Liver (tissue), 9 donors: Measurements from ENCODE around the gene PRTFDC1. TPM values are rescaled to one million over a fixed set of nuclear protein-coding genes. Genes with fewer than 3 reads are reported as not detected.

Experiments used
- DNase-seq: peaks from one replicate; pipeline ENCODE4 v3.0.0-alpha.2; 2017; ENCODE audit warnings: low spot score
- H3K27ac ChIP-seq, 2 donors: one replicate each; pipeline ENCODE4 v1.7.0; 2013; ENCODE audit warnings: inconsistent platforms in 2 of 2, low read length in 2 of 2, control low read depth in 1 of 2, low read depth in 1 of 2, mild to moderate bottlenecking in 1 of 2
- H3K27me3 ChIP-seq, 4 donors: one replicate each; pipeline versions ENCODE4 v1.6.1 to v1.7.0; 2013; ENCODE audit warnings: low read length in 3 of 4, inconsistent platforms in 1 of 4, mild to moderate bottlenecking in 1 of 4, moderate library complexity in 1 of 4; ENCODE audit not compliant: control insufficient read depth in 4 of 4, insufficient read depth in 4 of 4
- H3K36me3 ChIP-seq, 4 donors: one replicate each; pipeline versions ENCODE4 v1.6.1 to v1.7.0; 2013; ENCODE audit warnings: low read length in 3 of 4, mild to moderate bottlenecking in 3 of 4, low read depth in 1 of 4, moderate library complexity in 1 of 4; ENCODE audit not compliant: control insufficient read depth in 4 of 4, insufficient read depth in 3 of 4
- H3K4me1 ChIP-seq, 4 donors: one replicate each; pipeline versions ENCODE4 v1.6.1 to v1.7.0; 2013; ENCODE audit warnings: low read length in 3 of 4, mild to moderate bottlenecking in 3 of 4, moderate library complexity in 1 of 4; ENCODE audit not compliant: control insufficient read depth in 4 of 4, insufficient read depth in 4 of 4
- H3K4me3 ChIP-seq, 3 donors: one replicate each; pipeline versions ENCODE4 v1.6.1 to v1.7.0; 2013; ENCODE audit warnings: low read length in 3 of 3, control low read depth in 1 of 3, low read depth in 1 of 3, mild to moderate bottlenecking in 1 of 3
- H3K9ac ChIP-seq, 2 donors: one replicate each; pipeline ENCODE4 v1.7.0; 2013; ENCODE audit warnings: low read length in 2 of 2, mild to moderate bottlenecking in 2 of 2, moderate library complexity in 2 of 2, control low read depth in 1 of 2, low read depth in 1 of 2
- H3K9me3 ChIP-seq, 4 donors: one replicate each; pipeline versions ENCODE4 v1.6.1 to v1.7.0; 2013; ENCODE audit warnings: low read length in 3 of 4; ENCODE audit not compliant: control insufficient read depth in 4 of 4
- EGR1 ChIP-seq, 2 donors: IDR thresholded peaks; 2 replicates each; pipeline ENCODE4 v1.6.1; 2016 to 2018; ENCODE audit warnings: antibody characterized with exemption in 2 of 2, low read depth in 2 of 2
- FOXA1 ChIP-seq: IDR thresholded peaks from 2 replicates; pipeline ENCODE4 v1.6.1; 2016; ENCODE audit warnings: antibody characterized with exemption
- FOXA2 ChIP-seq: IDR thresholded peaks from 2 replicates; pipeline ENCODE4 v1.6.1; 2016; ENCODE audit warnings: antibody characterized with exemption
- GABPA ChIP-seq, 2 donors: IDR thresholded peaks in 1 of 2; conservative IDR thresholded peaks in 1 of 2; 2 replicates each; pipeline ENCODE4 v1.6.1; 2016; ENCODE audit warnings: antibody characterized with exemption in 2 of 2, mild to moderate bottlenecking in 1 of 2, moderate library complexity in 1 of 2
- HNF4A ChIP-seq, 2 donors: conservative IDR thresholded peaks; 2 replicates each; pipeline ENCODE4 v1.6.1; 2016; ENCODE audit warnings: antibody characterized with exemption in 2 of 2, mild to moderate bottlenecking in 2 of 2
- HNF4G ChIP-seq: IDR thresholded peaks from 2 replicates; pipeline ENCODE4 v1.6.1; 2016; ENCODE audit warnings: antibody characterized with exemption
- JUND ChIP-seq, 2 donors: IDR thresholded peaks; 2 replicates each; pipeline ENCODE4 v1.6.1; 2016; ENCODE audit warnings: antibody characterized with exemption in 2 of 2
- MAX ChIP-seq: IDR thresholded peaks from 2 replicates; pipeline ENCODE4 v1.6.1; 2016; ENCODE audit warnings: antibody characterized with exemption
- NR2F2 ChIP-seq: IDR thresholded peaks from 2 replicates; pipeline ENCODE4 v1.6.1; 2016; ENCODE audit warnings: antibody characterized with exemption
- RAD21 ChIP-seq, 2 donors: IDR thresholded peaks; 2 replicates each; pipeline ENCODE4 v1.6.1; 2016; ENCODE audit warnings: antibody characterized with exemption in 2 of 2, mild to moderate bottlenecking in 2 of 2
- RXRA ChIP-seq, 2 donors: IDR thresholded peaks; 2 replicates each; pipeline ENCODE4 v1.6.1; 2017 to 2018; ENCODE audit warnings: antibody characterized with exemption in 2 of 2, mild to moderate bottlenecking in 1 of 2
- SP1 ChIP-seq: IDR thresholded peaks from 2 replicates; pipeline ENCODE4 v1.6.1; 2018; ENCODE audit warnings: antibody characterized with exemption, mild to moderate bottlenecking
- TAF1 ChIP-seq: conservative IDR thresholded peaks from 2 replicates; pipeline ENCODE4 v1.6.1; 2016; ENCODE audit warnings: antibody characterized with exemption, mild to moderate bottlenecking
- YY1 ChIP-seq: IDR thresholded peaks from 2 replicates; pipeline ENCODE4 v1.6.1; 2016; ENCODE audit warnings: antibody characterized with exemption, mild to moderate bottlenecking
- ZBTB33 ChIP-seq: IDR thresholded peaks from 2 replicates; pipeline ENCODE4 v1.6.1; 2016; ENCODE audit warnings: antibody characterized with exemption
- WGBS: extraction: QIAGEN DNeasy Blood & Tissue Kit; methylation state at CpG from one replicate; pipeline ENCODE4 v1.1.7; 2013; 5-methylcytosine and 5-hydroxymethylcytosine counted together
- polyA plus RNA-seq, 2 donors: library from polyadenylated mRNA; stranded (reverse) in 1 of 2; unstranded in 1 of 2; fragments of 200-250 nt in 1 of 2; fragments of >200 nt in 1 of 2; fragmentation: Nextera tagmentation in 1 of 2; extraction: Ambion mirVana in 1 of 2; gene quantifications; one replicate each; pipeline versions ENCODE4 v1.2.1 to v1.2.3, GENCODE V29; 2013 to 2015
- total RNA-seq, 2 donors: library from RNA; depleted of rRNA; stranded (reverse); fragments of >200 nt; gene quantifications; one replicate each; pipeline ENCODE4 v1.2.3, GENCODE V29; 2014
- TF ChIP-seq, protein P1 (sequence below): IDR thresholded peaks from 2 replicates; pipeline ENCODE4 v1.6.1; 2016; ENCODE audit warnings: antibody characterized with exemption
- TF ChIP-seq, protein P2 (sequence below): IDR thresholded peaks from 2 replicates; pipeline ENCODE4 v1.6.1; 2016; ENCODE audit warnings: antibody characterized with exemption, mild to moderate bottlenecking
- TF ChIP-seq, protein P3 (sequence below): fragments of 150-350 bp; IDR thresholded peaks from 2 replicates; pipeline ENCODE4 v1.5.1; 2017; ENCODE audit warnings: improper control_type of control experiment, low read depth, low read length; ENCODE audit not compliant: missing input control
- donor health status: healthy.
- donor health status: healthy.
- donor health status: healthy.
- donor health status: healthy.
- donor health status: healthy.

Gene PRTFDC1
- total and polyA plus RNA-seq, 4 donors, result 0.93 to 3.1 (median 1.9) TPM

GRCh38 chr10:24893127-24893526 lies 59.3 kb downstream of the PRTFDC1 start (continued):
- TF ChIP-seq, protein P1, sequence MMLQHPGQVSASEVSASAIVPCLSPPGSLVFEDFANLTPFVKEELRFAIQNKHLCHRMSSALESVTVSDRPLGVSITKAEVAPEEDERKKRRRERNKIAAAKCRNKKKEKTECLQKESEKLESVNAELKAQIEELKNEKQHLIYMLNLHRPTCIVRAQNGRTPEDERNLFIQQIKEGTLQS, result no peak
- no peak for TF ChIP-seq RXRA (IDR thresholded peaks at IDR 0.05)
- TF ChIP-seq HNF4G, result no peak
- no peak for TF ChIP-seq GABPA (IDR thresholded peaks at IDR 0.05 in 1 of 2, conservative IDR thresholded peaks at IDR 0.05 in 1 of 2)
- TF ChIP-seq HNF4A (conservative IDR thresholded peaks at IDR 0.05), result no peak
- TF ChIP-seq FOXA1, result no peak
- no peak for TF ChIP-seq SP1
- no peak for TF ChIP-seq ZBTB33

- Histone ChIP-seq H3K36me3 (no peaks in the 10 kb centered on the region), H3K27ac (no peak overlapping the region), H3K9ac (no peak overlapping the region), H3K27me3 (no peaks in the 10 kb centered on the region), H3K4me3 (no peak overlapping the region), H3K9me3 (no peaks in the 10 kb centered on the region), H3K4me1 (no peaks in the 10 kb centered on the region)
- DNase-seq, result no peak
- WGBS, result 86% methylated on average over 1 of the region's 1 CpG
- no peak for TF ChIP-seq TAF1
- no peak for TF ChIP-seq GABPA (IDR thresholded peaks at IDR 0.05 in 1 of 2, conservative IDR thresholded peaks at IDR 0.05 in 1 of 2)
- no peak for TF ChIP-seq SP1
- TF ChIP-seq MAX, result no peak
- TF ChIP-seq FOXA1, result no peak
- no peak for TF ChIP-seq RAD21 (IDR thresholded peaks at IDR 0.05)
- TF ChIP-seq, protein P2, sequence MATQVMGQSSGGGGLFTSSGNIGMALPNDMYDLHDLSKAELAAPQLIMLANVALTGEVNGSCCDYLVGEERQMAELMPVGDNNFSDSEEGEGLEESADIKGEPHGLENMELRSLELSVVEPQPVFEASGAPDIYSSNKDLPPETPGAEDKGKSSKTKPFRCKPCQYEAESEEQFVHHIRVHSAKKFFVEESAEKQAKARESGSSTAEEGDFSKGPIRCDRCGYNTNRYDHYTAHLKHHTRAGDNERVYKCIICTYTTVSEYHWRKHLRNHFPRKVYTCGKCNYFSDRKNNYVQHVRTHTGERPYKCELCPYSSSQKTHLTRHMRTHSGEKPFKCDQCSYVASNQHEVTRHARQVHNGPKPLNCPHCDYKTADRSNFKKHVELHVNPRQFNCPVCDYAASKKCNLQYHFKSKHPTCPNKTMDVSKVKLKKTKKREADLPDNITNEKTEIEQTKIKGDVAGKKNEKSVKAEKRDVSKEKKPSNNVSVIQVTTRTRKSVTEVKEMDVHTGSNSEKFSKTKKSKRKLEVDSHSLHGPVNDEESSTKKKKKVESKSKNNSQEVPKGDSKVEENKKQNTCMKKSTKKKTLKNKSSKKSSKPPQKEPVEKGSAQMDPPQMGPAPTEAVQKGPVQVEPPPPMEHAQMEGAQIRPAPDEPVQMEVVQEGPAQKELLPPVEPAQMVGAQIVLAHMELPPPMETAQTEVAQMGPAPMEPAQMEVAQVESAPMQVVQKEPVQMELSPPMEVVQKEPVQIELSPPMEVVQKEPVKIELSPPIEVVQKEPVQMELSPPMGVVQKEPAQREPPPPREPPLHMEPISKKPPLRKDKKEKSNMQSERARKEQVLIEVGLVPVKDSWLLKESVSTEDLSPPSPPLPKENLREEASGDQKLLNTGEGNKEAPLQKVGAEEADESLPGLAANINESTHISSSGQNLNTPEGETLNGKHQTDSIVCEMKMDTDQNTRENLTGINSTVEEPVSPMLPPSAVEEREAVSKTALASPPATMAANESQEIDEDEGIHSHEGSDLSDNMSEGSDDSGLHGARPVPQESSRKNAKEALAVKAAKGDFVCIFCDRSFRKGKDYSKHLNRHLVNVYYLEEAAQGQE, result no peak
- no peak for TF ChIP-seq RXRA (IDR thresholded peaks at IDR 0.05)
- no peak for TF ChIP-seq NR2F2
- no peak for TF ChIP-seq JUND (IDR thresholded peaks at IDR 0.05)
- no peak for TF ChIP-seq HNF4A (conservative IDR thresholded peaks at IDR 0.05)
- no peak for TF ChIP-seq FOXA2
- TF ChIP-seq YY1, result no peak
- TF ChIP-seq ZBTB33, result no peak
- TF ChIP-seq, protein P1, result no peak
- TF ChIP-seq EGR1 (IDR thresholded peaks at IDR 0.05; ENCODE audit: low read depth in 2 of 2), result no peak
- no peak for TF ChIP-seq HNF4G
- TF ChIP-seq, protein P3, sequence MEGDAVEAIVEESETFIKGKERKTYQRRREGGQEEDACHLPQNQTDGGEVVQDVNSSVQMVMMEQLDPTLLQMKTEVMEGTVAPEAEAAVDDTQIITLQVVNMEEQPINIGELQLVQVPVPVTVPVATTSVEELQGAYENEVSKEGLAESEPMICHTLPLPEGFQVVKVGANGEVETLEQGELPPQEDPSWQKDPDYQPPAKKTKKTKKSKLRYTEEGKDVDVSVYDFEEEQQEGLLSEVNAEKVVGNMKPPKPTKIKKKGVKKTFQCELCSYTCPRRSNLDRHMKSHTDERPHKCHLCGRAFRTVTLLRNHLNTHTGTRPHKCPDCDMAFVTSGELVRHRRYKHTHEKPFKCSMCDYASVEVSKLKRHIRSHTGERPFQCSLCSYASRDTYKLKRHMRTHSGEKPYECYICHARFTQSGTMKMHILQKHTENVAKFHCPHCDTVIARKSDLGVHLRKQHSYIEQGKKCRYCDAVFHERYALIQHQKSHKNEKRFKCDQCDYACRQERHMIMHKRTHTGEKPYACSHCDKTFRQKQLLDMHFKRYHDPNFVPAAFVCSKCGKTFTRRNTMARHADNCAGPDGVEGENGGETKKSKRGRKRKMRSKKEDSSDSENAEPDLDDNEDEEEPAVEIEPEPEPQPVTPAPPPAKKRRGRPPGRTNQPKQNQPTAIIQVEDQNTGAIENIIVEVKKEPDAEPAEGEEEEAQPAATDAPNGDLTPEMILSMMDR, result no peak
Observed at GRCh38 chr10:24891823-24892222, 60.6 kb downstream of the PRTFDC1 start.
